Superior temporal gyrus (tissue), 1 donor: ENCODE measurements around the gene HAUS2.

ENCODE experiments used
- DNase-seq: peaks from one replicate; pipeline ENCODE4 v3.0.0-alpha.2; 2016; ENCODE audit errors: extremely low spot score

The HAUS2 gene

DNA sequence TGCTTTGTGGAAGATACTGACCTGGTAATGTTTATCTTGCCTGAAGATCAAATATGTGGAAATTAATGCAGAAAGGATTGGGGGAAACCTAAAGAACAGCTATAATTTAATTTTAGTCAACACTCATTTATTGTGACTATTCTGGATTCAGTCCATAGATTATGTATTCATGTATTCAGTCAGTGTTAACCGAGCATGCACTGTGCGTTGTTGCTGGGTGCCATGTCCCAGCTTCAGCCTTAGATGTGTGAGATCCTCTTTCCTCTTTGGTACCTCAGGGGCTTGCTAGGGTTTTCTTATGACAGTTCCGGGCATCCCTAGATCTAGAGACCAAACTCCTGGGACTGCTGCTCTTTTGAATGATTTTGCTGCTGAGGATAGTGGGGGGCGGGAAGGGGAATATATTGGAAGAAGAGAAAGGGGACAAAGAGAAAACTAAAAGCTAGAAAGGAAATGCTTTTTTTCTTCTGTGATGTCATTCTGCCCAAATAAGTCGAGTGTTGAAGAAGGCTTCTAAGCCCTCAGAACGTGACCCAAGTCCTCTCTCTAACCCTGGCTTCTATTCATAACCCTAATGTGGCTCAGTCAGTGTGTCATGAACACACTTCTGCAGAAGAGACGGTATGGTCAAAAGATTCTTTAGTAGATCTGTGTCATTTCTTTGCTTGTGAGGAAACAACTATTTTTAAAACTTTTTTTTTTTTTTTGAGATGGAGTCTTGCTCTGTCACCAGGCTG, 60.3 kb downstream of the HAUS2 start:
- DNase-seq = no peak

DNA sequence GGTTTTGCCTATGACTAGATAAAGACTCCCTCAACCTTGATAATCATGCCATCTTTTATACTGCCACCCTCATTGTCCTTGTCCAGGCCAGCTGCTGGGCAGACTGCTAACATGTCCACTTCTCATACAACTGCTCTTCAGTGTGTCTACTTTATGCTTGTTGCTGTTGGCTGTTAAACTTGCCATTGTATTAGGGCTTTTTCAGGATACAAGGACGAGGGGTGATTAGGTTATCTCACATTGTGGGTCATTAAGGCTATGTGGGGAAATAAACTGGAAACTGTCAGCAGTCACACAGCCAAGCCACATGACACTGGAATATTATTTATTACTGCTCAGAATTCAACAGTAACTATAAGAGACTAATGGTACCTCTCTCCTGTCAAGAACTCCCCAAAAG, 62.9 kb downstream of the HAUS2 start:
- DNase-seq = no peak

- no peak for DNase-seq
Measured at GRCh38 chr15:42612367-42612912, 63.8 kb downstream of the HAUS2 start.

DNA sequence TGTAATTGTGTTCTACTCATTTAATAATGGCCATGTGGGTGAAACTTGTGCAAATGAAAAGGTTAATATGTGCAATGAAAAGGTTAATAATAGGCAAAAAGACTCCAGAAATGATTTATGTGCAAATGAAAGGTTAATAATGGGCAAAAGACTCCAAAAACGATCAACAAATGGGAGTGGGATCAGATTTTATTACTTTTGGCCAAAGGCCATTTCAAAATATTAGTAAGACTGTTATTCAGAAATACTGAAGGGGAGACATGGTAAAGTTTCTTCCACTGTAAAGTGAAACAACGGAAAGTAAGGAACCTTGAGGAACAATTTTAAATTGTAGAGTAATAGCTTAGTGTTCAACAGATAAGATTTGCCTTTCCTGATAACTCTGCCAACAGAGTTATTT, 67.5 kb downstream of the HAUS2 start:
- no peak for DNase-seq
